Measurements from ENCODE around the gene BBLN.

DNA sequence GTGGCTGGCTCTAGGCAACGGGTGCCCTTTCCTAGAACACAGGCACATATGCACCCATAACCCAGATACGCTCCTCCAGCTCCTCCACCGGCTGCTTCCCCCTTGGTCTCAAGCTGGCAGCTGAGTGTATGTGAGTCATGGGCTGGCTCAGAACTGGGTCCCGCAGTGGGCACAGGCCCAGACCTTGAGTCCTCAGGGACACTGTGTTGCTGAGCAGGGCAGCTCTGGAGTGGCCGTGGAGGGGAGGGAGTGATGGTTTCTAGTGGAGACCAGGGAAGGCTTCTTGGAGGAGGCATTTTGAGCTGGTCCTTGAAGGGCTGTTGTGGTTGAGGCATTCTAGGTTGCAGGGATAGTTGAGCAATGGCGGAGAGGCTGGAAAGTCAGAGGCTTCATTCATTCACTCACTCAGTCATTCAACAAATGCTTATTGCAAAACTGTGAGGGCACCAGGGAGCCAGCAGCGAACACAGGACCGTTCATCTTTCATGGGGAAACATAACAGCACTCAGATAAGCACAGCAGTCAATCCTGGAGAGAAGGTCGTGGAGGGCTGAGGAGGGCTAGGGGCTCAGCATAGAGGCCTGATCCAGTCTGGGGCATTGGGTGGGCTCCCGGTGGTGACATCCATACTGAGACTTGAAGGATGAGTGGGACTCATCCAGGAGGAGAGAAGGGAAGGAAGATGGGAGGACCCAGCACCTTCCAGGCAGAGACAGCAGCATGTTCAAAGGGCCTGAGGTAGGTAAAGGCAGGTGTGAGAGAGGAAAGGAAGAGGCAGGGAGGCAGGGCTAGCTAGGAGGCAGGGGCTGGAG lies 2.4 kb downstream of the BBLN start:
- no peak for TF ChIP-seq CTCF (IDR thresholded peaks at IDR 0.05)
- TF ChIP-seq TCF7L2 (IDR thresholded peaks at IDR 0.05; ENCODE audit: low read depth, low read length) = no peak
- no peak for TF ChIP-seq POLR2AphosphoS5 (IDR thresholded peaks at IDR 0.05; ENCODE audit: low read depth, low read length)
- TF ChIP-seq SIN3A (IDR thresholded peaks at IDR 0.05; ENCODE audit: borderline replicate concordance, insufficient read depth, low read depth, low read length) = no peak
- TF ChIP-seq, protein P1, sequence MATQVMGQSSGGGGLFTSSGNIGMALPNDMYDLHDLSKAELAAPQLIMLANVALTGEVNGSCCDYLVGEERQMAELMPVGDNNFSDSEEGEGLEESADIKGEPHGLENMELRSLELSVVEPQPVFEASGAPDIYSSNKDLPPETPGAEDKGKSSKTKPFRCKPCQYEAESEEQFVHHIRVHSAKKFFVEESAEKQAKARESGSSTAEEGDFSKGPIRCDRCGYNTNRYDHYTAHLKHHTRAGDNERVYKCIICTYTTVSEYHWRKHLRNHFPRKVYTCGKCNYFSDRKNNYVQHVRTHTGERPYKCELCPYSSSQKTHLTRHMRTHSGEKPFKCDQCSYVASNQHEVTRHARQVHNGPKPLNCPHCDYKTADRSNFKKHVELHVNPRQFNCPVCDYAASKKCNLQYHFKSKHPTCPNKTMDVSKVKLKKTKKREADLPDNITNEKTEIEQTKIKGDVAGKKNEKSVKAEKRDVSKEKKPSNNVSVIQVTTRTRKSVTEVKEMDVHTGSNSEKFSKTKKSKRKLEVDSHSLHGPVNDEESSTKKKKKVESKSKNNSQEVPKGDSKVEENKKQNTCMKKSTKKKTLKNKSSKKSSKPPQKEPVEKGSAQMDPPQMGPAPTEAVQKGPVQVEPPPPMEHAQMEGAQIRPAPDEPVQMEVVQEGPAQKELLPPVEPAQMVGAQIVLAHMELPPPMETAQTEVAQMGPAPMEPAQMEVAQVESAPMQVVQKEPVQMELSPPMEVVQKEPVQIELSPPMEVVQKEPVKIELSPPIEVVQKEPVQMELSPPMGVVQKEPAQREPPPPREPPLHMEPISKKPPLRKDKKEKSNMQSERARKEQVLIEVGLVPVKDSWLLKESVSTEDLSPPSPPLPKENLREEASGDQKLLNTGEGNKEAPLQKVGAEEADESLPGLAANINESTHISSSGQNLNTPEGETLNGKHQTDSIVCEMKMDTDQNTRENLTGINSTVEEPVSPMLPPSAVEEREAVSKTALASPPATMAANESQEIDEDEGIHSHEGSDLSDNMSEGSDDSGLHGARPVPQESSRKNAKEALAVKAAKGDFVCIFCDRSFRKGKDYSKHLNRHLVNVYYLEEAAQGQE (IDR thresholded peaks at IDR 0.05; ENCODE audit: insufficient read depth in 1 of 2, low read depth in 2 of 2, low read length in 1 of 2) = no peak

Data from Panc1 (cell line).